Measurements from ENCODE around the gene MFSD2B.

MFSD2B gene

GRCh38 chr2:24055750-24056149 lies 45.9 kb downstream of the MFSD2B start:
- no peak for ATAC-seq
- TF ChIP-seq ISL1 (CRISPR knock-in tag; IDR thresholded peaks at IDR 0.05), result no peak
- no peak for TF ChIP-seq ARNTL (CRISPR knock-in tag; IDR thresholded peaks at IDR 0.05; ENCODE audit: borderline replicate concordance, low read depth)
- no peak for TF ChIP-seq SNAI2 (CRISPR knock-in tag; IDR thresholded peaks at IDR 0.05)
- no peak for TF ChIP-seq ZNF8 (CRISPR knock-in tag; IDR thresholded peaks at IDR 0.05)
- TF ChIP-seq BACH2 (CRISPR knock-in tag; IDR thresholded peaks at IDR 0.05; ENCODE audit: borderline replicate concordance), result no peak
- TF ChIP-seq TSHZ2 (CRISPR knock-in tag; IDR thresholded peaks at IDR 0.05), result no peak
- TF ChIP-seq GLIS3 (CRISPR knock-in tag; IDR thresholded peaks at IDR 0.05), result no peak
- no peak for TF ChIP-seq OSR1 (CRISPR knock-in tag; IDR thresholded peaks at IDR 0.05)
- TF ChIP-seq ZFP30 (CRISPR knock-in tag; IDR thresholded peaks at IDR 0.05), result no peak
- TF ChIP-seq ZNF70 (CRISPR knock-in tag; IDR thresholded peaks at IDR 0.05), result no peak
- TF ChIP-seq PPARA (CRISPR knock-in tag; IDR thresholded peaks at IDR 0.05; ENCODE audit: borderline replicate concordance), result no peak
- no peak for TF ChIP-seq CSDC2 (CRISPR knock-in tag; IDR thresholded peaks at IDR 0.05)
- no peak for TF ChIP-seq POU6F1 (CRISPR knock-in tag; IDR thresholded peaks at IDR 0.05; ENCODE audit: borderline replicate concordance, low read depth)
- no peak for TF ChIP-seq RARB (CRISPR knock-in tag; IDR thresholded peaks at IDR 0.05)
- TF ChIP-seq PATZ1 (CRISPR knock-in tag; IDR thresholded peaks at IDR 0.05; ENCODE audit: borderline replicate concordance), result no peak
- TF ChIP-seq ZFP3 (CRISPR knock-in tag; IDR thresholded peaks at IDR 0.05), result no peak
- TF ChIP-seq CREB5 (CRISPR knock-in tag; IDR thresholded peaks at IDR 0.05; ENCODE audit: low read depth), result no peak
- no peak for TF ChIP-seq ZC3H10 (CRISPR knock-in tag; IDR thresholded peaks at IDR 0.05)

GRCh38 chr2:24058564-24059271 lies 48.8 kb downstream of the MFSD2B start:
- ATAC-seq, result no peak
- TF ChIP-seq ZNF8 (CRISPR knock-in tag; IDR thresholded peaks at IDR 0.05), result no peak
- TF ChIP-seq PPARA (CRISPR knock-in tag; IDR thresholded peaks at IDR 0.05; ENCODE audit: borderline replicate concordance), result no peak
- TF ChIP-seq ZNF565 (CRISPR knock-in tag; conservative IDR thresholded peaks at IDR 0.05; ENCODE audit: low read depth), result no peak
- no peak for TF ChIP-seq RARB (CRISPR knock-in tag; IDR thresholded peaks at IDR 0.05)
- no peak for TF ChIP-seq CREB5 (CRISPR knock-in tag; IDR thresholded peaks at IDR 0.05; ENCODE audit: low read depth)
- TF ChIP-seq ARNTL (CRISPR knock-in tag; IDR thresholded peaks at IDR 0.05; ENCODE audit: borderline replicate concordance, low read depth), result no peak
- no peak for TF ChIP-seq TSHZ2 (CRISPR knock-in tag; IDR thresholded peaks at IDR 0.05)
- no peak for TF ChIP-seq OSR1 (CRISPR knock-in tag; IDR thresholded peaks at IDR 0.05)
- no peak for TF ChIP-seq ZFP30 (CRISPR knock-in tag; IDR thresholded peaks at IDR 0.05)
- no peak for TF ChIP-seq SNAI2 (CRISPR knock-in tag; IDR thresholded peaks at IDR 0.05)
- no peak for TF ChIP-seq PATZ1 (CRISPR knock-in tag; IDR thresholded peaks at IDR 0.05; ENCODE audit: borderline replicate concordance)
- TF ChIP-seq POU6F1 (CRISPR knock-in tag; IDR thresholded peaks at IDR 0.05; ENCODE audit: borderline replicate concordance, low read depth), result no peak
- TF ChIP-seq GLIS3 (CRISPR knock-in tag; IDR thresholded peaks at IDR 0.05), result no peak
- no peak for TF ChIP-seq TCF4 (CRISPR knock-in tag; IDR thresholded peaks at IDR 0.05; ENCODE audit: borderline replicate concordance)
- no peak for TF ChIP-seq ZNF70 (CRISPR knock-in tag; IDR thresholded peaks at IDR 0.05)
- no peak for TF ChIP-seq ZC3H10 (CRISPR knock-in tag; IDR thresholded peaks at IDR 0.05)
- TF ChIP-seq ZFP3 (CRISPR knock-in tag; IDR thresholded peaks at IDR 0.05), result no peak
- TF ChIP-seq ISL1 (CRISPR knock-in tag; IDR thresholded peaks at IDR 0.05), result no peak
- no peak for TF ChIP-seq BACH2 (CRISPR knock-in tag; IDR thresholded peaks at IDR 0.05; ENCODE audit: borderline replicate concordance)
